ENCODE measurements around the gene EEF1AKMT4.
A peak's percentile ranks its signal among the peaks of the same experiment; 100 is the strongest.

EEF1AKMT4 gene

DNA sequence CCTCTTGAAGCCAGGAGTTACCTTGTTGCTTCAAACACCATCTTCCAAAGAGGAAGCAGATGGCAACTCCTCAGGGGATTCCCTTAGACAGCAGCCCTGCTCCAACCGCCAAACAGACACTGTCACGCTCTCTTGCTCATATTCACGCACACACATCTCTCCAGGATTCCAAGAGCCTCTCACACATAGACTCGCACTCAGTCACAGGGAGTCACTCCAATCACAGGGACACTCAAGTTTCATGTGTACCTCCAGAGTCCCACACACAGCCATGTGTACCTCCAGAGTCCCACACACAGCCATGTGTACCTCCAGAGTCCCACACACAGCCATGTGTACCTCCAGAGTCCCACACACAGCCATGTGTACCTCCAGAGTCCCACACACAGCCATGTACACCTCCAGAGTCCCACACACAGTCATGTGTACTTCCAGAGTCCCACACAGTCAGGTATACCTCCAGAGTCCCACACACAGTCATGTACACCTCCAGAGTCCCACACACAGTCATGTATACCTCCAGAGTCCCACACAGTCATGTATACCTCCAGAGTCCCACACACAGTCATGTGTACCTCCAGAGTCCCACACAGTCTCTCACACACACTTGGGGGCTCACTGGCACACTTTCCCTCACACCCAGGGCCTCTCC, 14.0 kb upstream of the EEF1AKMT4 start:
- DNase-seq (ENCODE audit: low read depth, low spot score) = no peak

DNA sequence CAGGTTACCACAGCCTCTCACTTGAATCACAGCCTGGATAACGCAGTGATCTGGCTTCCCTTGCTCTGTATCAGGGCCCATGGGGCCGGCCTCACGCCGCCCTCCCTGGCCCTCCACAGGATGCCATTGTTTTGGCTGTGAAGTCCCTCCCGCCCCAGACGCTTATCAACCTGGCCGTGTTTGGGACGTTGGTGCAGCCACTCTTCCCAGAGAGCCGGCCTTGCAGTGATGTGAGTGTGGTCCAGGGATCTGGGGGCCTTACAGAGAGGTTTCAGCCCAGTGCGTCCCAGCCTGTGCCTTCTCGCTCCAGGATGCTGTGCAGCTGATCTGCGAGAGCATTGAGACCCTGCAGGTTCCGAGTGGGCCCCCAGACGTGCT, 13.4 kb upstream of the EEF1AKMT4 start:
- no peak for DNase-seq (ENCODE audit: low read depth, low spot score)

DNA sequence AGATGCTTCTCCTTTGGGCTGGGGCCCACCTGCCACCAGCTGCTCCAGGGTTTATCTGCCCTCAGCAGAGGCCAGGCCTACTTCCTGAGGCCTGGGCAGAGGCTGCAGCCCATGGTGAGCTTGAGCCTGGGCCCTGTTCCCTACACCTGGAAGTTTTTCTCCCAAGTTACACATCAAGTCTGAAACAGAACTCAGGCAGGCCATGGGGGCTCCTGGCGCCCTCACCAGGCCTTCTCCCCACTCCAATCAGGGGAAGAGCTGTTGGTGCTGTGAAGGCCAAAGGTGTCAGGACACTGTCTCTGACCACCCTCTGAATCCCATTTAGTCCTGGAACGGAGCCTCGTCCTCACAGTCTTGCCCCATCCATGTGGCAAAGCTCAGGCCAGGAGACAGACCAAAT, 12.8 kb upstream of the EEF1AKMT4 start:
- DNase-seq (ENCODE audit: low read depth, low spot score) = no peak

DNA sequence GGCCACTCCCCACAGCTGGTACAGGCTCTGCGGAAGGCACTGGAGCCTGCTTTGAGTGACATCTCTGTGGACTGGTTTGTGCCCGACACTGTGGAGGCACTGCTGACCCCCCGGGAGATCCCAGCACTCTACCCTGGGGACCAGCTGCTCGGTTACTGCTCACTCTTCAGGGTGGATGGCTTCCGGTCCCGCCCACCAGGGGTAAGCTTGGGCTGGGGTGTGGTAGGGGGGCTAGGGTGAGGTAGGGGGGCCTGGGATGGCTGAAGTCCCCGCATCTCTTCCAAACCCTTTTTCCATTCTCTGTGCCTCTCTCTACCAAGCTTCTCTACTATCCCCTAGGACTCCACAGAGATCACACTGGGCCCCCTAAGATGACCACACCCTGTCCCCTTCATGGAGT, 12.3 kb upstream of the EEF1AKMT4 start:
- no peak for DNase-seq (ENCODE audit: low read depth, low spot score)

DNA sequence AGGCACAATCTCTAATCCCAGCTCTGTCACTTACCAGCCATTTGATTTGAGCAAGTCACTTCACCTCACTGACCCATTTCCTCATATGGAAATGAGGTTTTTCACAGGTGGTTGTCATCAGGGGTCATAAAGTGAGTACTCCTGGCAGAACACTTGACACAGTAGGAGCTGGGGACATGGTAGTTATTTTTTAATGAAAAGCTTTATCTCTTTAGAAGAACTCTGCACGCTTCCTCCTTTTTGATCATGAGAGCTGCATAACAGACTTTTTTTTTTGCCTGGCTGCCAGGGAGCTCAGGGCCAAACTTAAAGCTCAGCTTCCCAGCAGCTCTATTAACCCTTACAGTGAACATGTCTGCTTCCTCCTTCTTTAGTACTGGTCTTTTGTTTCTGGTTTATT, 11.7 kb upstream of the EEF1AKMT4 start:
- DNase-seq (ENCODE audit: low read depth, low spot score) = no peak

DNA sequence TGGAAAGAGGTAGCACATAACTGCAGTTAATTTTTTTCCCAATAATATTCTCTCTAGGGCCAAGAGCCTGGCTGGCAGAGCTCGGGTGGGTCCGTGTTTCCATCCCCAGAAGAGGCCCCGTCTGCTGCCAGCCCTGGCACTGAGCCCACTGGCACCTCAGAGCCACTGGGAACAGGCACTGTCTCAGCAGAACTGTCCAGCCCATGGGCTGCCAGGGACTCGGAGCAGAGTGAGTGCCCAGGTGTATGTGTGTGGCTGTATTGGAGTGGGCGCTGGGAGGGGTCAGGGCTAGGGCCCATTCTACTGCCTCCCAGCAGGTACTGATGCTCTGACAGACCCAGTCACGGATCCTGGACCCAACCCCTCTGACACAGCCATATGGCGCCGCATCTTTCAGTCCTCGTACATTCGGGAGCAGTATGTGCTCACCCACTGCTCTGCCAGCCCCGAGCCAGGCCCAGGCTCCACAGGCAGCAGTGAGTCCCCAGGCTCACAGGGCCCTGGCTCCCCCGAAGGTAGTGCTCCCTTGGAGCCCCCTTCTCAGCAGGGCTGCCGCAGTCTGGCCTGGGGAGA, 11.1 kb upstream of the EEF1AKMT4 start:
- no peak for DNase-seq (ENCODE audit: low read depth, low spot score)

DNA sequence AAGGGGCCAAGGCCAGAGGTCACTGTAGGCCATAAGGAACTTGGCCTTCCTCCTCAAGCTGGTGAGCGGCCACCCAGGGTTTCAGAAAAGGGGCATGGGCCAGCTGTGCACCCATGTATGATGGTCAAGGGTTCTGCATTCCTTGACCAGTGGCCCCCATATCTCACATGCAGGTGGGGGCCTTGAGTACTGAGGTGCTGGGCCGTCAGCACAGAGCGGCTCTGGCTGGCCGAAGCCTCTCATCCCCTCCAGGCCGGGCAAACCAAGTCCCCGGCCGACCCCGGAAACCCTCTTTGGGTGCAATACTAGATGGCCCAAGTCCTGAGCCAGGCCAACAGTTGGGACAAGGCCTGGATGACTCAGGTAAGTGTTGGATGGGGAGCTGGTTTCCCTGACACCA, 10.3 kb upstream of the EEF1AKMT4 start:
- DNase-seq (ENCODE audit: low read depth, low spot score) = no peak

DNA sequence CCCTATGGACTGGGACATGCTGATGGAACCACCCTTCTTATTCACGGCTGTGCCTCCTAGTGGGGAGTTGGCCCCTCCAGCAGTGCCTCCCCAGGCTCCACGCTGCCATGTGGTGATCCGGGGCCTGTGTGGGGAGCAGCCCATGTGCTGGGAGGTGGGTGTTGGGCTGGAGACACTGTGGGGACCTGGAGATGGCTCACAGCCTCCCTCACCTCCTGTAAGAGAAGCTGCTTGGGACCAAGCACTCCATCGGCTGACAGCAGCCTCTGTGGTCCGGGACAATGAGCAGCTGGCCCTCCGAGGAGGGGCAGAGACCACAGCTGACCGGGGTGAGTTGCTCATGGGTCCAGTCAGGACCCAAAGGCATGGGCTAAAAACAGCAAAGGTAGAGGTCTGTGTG, 9.8 kb upstream of the EEF1AKMT4 start:
- DNase-seq (ENCODE audit: low read depth, low spot score) = no peak

DNA sequence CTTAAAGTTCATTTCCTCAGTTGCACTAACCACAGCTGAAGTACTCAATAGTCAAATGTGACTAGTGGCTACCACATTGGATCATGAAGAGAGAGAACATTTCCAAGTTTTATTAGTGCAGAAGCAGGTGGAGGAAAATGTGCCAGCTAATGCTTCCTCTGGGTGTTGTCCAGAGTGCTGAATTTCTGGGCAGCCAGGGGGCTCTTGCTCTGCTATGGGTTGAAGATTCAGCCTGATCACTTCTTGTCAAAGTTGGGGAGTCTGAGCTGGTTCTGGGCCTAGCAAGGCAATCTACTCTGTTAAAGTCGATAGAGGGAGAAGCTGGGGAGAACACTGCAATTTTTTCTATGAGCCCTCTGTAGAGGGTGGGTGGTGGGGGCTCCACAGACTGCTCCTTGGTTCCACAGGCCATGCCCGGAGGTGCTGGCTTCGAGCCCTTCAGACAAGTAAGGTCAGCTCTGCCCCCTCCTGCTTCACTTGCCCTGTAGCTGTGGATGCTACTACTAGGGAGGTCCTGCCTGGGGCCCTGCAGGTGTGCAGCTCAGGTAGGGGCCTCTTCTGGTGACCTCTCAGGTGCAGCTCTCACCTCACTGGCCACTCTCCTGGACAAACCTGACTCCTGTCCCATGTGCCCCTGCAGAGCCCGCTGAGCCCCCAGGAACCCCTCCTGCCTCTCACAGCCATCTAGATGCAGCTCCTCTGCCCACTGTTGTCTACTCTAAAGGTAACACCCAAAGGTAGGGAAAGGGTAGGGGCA, 8.9 kb upstream of the EEF1AKMT4 start:
- no peak for DNase-seq (ENCODE audit: low read depth, low spot score)

DNA sequence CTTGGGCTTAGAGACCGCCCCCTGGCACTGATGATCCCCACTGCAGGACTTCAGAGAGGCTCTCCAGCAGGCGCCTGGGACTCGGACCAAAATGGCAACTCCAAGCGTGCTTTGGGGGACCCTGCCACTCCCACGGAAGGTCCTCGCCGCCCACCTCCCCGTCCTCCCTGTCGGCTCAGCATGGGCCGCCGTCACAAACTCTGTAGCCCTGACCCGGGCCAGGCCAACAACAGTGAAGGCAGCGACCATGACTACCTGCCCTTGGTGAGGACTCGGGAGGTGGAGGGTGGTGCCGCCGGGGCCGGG, 8.4 kb upstream of the EEF1AKMT4 start:
- no peak for DNase-seq (ENCODE audit: low read depth, low spot score)

DNA sequence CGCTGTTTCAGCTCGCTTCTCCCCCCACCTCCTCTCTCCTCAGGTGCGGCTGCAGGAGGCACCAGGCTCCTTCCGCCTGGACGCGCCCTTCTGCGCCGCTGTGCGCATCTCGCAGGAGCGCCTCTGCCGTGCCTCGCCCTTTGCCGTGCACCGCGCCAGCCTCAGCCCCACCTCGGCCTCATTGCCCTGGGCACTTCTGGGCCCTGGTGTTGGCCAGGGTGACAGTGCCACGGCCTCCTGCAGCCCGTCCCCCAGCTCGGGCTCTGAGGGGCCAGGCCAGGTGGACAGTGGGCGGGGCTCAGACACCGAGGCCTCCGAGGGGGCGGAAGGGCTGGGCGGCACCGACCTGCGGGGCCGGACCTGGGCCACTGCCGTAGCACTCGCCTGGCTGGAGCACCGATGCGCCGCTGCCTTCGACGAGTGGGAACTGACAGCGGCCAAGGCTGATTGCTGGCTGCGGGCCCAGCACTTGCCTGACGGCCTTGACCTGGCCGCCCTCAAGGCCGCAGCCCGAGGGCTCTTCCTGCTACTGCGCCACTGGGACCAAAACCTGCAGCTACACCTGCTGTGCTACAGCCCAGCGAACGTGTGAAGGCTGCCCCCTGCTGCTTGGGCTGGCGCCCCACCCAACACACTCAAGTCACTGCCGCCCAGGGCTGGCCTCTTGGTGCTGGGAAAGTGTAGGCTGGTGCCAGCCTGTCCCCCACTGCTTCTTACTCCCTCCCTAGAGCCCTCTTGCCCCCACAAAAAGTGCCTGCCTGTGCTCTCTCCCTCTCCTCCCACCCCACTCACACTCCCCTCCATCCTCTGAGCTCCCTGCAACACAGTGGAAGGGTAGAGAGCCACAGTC, 7.8 kb upstream of the EEF1AKMT4 start:
- DNase-seq (ENCODE audit: low read depth, low spot score) = no peak

DNA sequence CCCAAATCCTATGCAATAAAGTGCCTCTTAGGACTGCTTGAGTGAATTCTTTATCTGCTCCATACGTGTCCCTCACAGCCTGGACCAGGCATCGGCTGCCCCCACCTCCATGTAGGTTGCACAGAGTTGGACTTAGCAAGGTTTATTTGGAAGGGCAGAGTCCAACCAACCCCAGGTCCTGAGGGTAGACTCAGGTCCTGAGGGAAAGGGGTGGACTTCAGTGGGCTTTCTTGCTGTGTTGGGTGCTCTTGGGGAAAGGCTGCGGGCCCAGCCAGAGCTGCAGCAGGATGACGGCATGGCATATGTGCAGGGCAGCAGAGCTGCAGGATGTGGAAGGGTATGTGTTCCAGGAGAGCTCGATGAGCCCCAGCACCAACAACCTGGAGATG, 7.2 kb upstream of the EEF1AKMT4 start:
- DNase-seq (ENCODE audit: low read depth, low spot score) = no peak

DNA sequence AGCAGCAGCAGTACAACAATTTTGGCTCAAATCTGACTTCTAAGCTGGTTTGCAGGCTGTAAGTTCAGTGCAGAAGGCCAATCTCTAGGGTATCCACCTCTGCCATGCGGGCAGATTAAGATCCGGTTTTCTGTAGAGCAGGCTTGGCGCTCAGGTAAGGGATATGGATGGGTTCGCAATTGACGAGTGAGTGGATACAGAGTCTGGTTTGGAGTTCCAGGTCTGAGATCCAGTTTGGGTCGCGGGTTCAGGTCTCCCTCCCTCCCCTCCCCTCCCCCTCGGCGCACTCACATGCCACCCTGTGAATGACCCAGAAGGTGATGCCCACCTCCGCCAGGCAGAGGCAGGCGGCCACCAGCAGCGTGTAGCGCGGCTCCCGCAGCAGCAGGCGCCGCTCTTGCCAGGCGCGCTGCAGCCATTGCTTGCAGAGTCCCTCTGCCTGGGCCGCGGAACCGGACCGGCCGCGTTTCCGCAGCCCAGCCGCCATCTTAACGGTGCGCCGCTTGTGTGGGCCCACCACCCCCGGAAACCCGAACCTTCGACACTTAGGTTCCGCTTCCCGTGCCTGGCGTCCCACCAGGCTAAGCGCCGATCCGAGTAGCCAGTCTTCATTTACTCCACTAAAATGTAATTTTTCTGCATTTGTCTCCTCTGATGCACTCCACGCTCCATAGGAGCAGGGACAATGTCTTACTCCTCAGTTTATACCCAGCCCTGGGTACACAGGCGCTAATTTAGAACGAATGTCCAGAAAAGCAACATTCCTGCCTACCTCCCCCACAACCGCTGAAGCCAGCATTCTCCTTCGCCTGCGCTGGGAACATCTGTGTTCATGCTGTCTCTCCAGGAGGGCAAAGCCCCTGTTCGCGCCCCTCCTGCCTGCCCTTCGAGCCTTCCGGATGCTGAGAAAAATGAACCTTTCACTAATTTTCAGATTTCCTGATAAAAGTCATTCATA, 739 bp upstream of the EEF1AKMT4 start, which contains the start of gene ALG3:
Gene ALG3, minus strand, starts transcription at position 509 of the 958 bp plus-strand sequence. Its CDS starts 22 bp downstream, at position 487.
- peak; percentile 67 for DNase-seq (ENCODE audit: low read depth, low spot score)

DNA sequence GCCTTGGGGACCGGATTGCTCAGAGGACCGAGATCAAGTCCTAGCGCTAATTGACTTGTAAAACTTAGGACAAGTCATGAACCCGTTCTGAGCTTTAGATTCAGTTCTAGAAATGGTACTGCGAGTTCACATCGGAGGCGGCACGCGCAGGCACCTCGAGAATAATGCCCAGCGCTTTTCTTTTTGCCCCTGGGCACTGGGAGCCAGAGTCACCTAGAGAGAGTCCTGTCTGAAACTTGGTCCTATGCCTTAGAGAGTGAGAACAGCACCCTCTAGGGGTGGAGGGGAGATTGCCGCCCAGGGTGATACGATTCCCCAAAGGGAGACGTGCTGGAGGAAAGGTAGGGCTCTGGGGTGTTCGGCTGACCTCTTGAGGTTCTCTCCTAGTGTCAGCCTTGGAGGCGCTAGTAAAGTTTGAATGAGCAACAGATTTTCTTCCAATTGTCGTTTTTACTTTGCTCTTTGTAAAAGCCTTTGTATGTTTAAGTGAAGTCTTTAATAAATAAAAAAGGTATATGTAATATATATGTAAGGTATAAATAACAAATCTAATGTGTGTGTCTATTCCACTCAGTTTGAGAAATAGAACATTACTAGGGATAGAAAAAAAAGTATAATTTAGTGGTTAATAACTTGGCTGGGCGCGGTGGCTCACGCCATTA, 826 bp downstream of the EEF1AKMT4 start:
- peak; percentile 73 for DNase-seq (ENCODE audit: low read depth, low spot score)

DNA sequence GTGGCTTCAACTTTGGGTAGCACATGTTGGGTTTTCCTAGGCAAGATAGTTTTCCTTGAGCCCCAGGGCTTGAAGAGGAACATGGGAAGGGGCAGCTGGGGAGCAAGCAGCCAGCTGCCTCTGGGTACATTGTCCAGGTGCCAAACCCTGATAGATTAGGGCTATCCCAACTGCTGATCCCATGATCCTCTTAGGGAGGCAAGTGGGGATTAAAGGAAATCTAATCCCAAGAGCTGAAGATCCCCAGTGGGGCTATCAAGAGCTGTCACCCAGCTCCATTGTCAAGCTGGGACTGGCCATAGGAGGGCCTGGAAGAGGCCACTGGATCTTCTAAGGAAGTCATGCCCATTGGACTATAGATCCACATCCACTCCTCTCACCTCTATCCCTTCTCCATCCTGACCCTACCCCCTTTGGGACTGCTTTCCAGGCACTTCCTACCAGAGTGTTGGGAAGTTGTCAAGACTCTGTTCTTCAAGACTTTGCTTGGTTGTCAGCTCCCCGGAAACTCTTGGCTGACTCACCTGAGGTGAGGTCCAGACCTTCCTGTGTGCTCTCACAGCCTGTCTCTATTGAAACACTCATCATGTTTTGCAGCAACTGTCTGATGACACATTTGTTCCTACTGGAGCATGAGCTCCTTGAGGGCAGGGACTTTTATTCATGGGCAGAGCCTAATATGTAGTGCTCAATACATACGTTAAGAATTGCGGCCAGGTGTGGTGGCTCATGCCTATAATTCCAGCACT, 6.0 kb downstream of the EEF1AKMT4 start:
- no peak for DNase-seq (ENCODE audit: low read depth, low spot score)

DNA sequence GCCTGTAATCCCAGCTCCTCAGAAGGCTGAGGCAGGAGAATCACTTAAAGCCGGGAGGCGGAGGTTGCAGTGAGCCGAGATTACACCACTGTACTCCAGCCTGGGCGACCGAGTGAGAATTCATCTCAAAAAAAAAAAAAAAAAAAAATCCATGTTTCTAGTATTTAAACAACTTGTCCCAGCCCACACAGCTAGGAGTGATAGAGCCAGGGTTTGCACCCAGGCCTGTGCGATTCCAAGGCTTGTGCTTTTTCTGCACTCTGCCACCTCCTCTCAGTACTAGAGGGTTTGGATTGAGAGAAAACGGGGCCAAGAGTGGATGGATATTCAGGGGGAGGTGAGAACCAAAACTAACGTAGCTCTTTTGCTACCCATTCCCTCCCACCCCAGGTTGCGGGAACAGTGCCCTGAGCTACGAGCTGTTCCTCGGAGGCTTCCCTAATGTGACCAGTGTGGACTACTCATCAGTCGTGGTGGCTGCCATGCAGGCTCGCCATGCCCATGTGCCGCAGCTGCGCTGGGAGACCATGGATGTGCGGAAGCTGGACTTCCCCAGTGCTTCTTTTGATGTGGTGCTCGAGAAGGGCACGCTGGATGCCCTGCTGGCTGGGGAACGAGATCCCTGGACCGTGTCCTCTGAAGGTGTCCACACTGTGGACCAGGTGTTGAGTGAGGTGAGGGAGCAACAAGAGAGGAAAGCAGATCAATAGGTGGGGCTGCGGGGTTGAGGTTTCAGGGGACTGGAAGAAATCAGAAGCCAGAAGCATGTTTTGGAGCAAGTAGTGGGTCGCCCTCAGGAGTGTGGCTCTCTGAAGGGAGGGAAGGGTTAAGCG, 7.8 kb downstream of the EEF1AKMT4 start:
- no peak for DNase-seq (ENCODE audit: low read depth, low spot score)

DNA sequence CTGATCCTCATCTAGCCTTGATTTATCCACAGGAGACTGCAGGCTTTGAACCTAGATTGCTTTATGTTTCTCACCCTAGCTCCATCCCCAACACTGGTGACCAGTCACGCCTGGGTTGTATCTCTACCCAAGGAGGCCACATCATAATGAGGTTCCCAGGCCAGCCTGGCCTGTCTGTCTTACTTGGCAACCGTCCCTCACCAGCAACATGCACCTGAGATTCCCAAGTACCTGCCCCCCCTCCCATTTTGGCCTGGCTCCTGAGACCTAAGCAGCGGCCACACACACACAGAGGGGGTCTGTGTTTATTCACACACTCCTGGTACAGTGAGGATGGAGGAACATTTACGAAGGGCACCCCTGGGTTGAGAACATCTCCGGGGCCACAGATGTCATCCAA, 9.5 kb downstream of the EEF1AKMT4 start:
- no peak for DNase-seq (ENCODE audit: low read depth, low spot score)

DNA sequence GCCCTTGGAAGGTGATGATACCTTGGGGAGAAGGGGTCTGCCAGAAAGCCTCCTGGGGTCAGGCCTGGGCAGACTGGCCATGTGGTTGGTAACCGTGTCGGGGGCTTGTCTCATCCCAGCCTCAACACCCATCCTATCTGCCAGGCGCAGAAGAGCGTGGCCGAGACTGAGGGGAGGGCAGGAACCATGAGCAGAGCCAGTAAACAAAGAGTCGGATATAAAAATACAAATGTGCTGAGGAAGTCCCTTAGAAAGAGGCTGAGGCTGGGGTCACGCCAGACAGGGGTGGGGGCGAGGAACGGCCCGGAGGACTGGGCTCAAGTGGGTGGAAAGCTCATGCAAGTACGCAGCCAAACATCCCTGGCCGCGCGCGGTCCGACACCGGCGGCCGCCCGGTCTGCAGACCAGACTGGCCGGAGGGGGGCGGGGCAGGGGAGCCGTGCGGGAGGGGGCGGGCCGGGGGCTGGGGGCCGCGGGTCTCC, 10.0 kb downstream of the EEF1AKMT4 start:
- DNase-seq (ENCODE audit: low read depth, low spot score) = no peak

Data from smooth muscle cell of the brain vasculature (primary cell).